ENCODE data around the gene CARD18. TPM values are rescaled to one million over a fixed set of nuclear protein-coding genes. Genes with fewer than 3 reads are reported as not detected.

The CARD18 gene
- total RNA-seq, 1 experiment from 2014 or later, result not detected

- Histone ChIP-seq H2BK120ac (ENCODE audit: low read depth, low read length, poor library complexity, severe bottlenecking) (no peak overlapping the region), H3K14ac (ENCODE audit: insufficient read depth, low read length) (no peak overlapping the region), H4K8ac (replicated peaks; ENCODE audit: insufficient read length, low read depth, low read length) (no peak overlapping the region), H3K23me2 (ENCODE audit: insufficient read length, low read depth, low read length, poor library complexity, severe bottlenecking) (no peaks in the 10 kb centered on the region), H3K23ac (ENCODE audit: insufficient read length, low read depth, low read length) (no peak overlapping the region), H3K27me3 (ENCODE audit: insufficient read depth, low read length) (no peaks in the 10 kb centered on the region), H2AFZ (ENCODE audit: low read length) (no peak overlapping the region), H3K4me1 (ENCODE audit: insufficient read depth, low read length) (no peaks in the 10 kb centered on the region), H4K20me1 (ENCODE audit: control insufficient read depth, insufficient read depth, insufficient read length) (no peaks in the 10 kb centered on the region), H3K9me3 (ENCODE audit: control insufficient read depth, low read depth, low read length) (no peaks in the 10 kb centered on the region), H2BK15ac (ENCODE audit: low read depth, low read length) (no peak overlapping the region), H3K79me1 (ENCODE audit: insufficient read depth, low read depth, low read length, poor library complexity, severe bottlenecking) (no peaks in the 10 kb centered on the region), H2BK20ac (ENCODE audit: low read depth, low read length, poor library complexity, severe bottlenecking) (no peak overlapping the region), H2AK5ac (ENCODE audit: insufficient read length, low read length) (no peak overlapping the region), H3K4ac (ENCODE audit: low read depth, low read length) (no peak overlapping the region), H2BK5ac (ENCODE audit: insufficient read length, low read length) (no peak overlapping the region), H3K79me2 (ENCODE audit: insufficient read depth, low read length) (no peaks in the 10 kb centered on the region), H4K91ac (ENCODE audit: insufficient read length, low read depth, low read length) (no peak overlapping the region), H3K9ac (ENCODE audit: extremely low read depth, insufficient read length, low read length) (no peak overlapping the region), H3K4me2 (ENCODE audit: insufficient read depth, insufficient read length, low read length) (no peak overlapping the region), H3K18ac (ENCODE audit: insufficient read length, low read depth, low read length) (no peak overlapping the region), H3T11ph (ENCODE audit: low read length) (no peak overlapping the region), H2BK12ac (ENCODE audit: insufficient read length, low read depth, low read length) (no peak overlapping the region), H3K27ac (ENCODE audit: insufficient read length, low read depth, low read length) (no peak overlapping the region), H4K5ac (ENCODE audit: insufficient read length, low read depth, low read length) (no peak overlapping the region), H3K56ac (ENCODE audit: insufficient read length, low read depth, low read length) (no peak overlapping the region)
- Mint-ChIP-seq H3K27me3 (ENCODE audit: low read depth) (no peaks in the 10 kb centered on the region), H3K36me3 (ENCODE audit: insufficient read depth in 1 of 3, low read depth in 3 of 3) (no peaks in the 10 kb centered on the region), H3K9me3 (no peaks in the 10 kb centered on the region), H3K4me1 (no peaks in the 10 kb centered on the region), H3K4me3 (no peak overlapping the region), H3K27ac (no peak overlapping the region)
- no peak for TF ChIP-seq CTCF (conservative IDR thresholded peaks at IDR 0.05)
- DNase-seq, result no peak
- WGBS (ENCODE audit: extremely low coverage, insufficient read length, low lambda C conversion rate), result no CpG with 5 or more reads among the region's 2 CpGs
These were observed 5.3 kb upstream of the CARD18 start for GRCh38 chr11:105144887-105145286.

All from H9 (cell line).